PC-3 (cell line): ENCODE measurements around the gene OR2Z1.

ENCODE experiments used
- EZH2phosphoT487 ChIP-seq: fragments of 300-600 bp; sonication (generic); IDR thresholded peaks from 2 replicates; pipeline ENCODE4 v1.6.1; 2018; ENCODE audit warnings: mild to moderate bottlenecking, antibody characterized with exemption, low read length, borderline replicate concordance
- TF ChIP-seq, protein P1 (sequence below): fragments of 300-600 bp; sonication (generic); conservative IDR thresholded peaks from 2 replicates; pipeline ENCODE4 v1.5.1; 2017; ENCODE audit warnings: antibody characterized with exemption, low read depth, mild to moderate bottlenecking, low read length

DNA sequence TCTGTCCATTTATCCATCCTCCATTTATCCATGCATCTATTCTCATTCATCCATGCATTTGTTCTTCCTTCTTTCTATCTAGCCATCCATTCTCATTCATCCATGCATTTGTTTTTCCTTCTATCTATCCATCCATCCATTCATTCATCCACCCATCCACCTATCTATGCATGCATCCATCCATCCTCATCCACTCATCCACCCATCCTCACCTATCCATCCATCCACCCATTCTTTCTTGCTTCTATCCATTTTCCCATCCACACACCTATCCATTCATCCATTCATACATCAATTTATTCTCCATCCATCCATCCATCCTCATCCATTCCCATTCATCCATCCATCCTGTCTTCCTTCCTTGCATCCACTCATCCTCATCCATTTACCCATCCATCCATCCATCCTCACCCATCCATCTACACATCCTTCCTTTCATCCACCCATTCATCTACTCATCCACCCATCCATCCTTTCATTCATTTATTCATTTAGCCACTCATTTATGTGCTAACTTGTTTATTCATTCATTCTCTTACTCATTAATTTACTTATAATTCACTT is 43.1 kb upstream of the OR2Z1 start:
- TF ChIP-seq, protein P1, sequence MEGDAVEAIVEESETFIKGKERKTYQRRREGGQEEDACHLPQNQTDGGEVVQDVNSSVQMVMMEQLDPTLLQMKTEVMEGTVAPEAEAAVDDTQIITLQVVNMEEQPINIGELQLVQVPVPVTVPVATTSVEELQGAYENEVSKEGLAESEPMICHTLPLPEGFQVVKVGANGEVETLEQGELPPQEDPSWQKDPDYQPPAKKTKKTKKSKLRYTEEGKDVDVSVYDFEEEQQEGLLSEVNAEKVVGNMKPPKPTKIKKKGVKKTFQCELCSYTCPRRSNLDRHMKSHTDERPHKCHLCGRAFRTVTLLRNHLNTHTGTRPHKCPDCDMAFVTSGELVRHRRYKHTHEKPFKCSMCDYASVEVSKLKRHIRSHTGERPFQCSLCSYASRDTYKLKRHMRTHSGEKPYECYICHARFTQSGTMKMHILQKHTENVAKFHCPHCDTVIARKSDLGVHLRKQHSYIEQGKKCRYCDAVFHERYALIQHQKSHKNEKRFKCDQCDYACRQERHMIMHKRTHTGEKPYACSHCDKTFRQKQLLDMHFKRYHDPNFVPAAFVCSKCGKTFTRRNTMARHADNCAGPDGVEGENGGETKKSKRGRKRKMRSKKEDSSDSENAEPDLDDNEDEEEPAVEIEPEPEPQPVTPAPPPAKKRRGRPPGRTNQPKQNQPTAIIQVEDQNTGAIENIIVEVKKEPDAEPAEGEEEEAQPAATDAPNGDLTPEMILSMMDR: no peak
- TF ChIP-seq EZH2phosphoT487: no peak
